SU-DHL-6 (cell line): Measurements from ENCODE around the gene SHISAL1.

Experiments
- CTCF ChIP-seq: fragments of 200-600 bp; sonication (generic); IDR thresholded peaks from one replicate; pipeline ENCODE4 v1.5.1; 2017; ENCODE audit warnings: antibody characterized with exemption, mild to moderate bottlenecking, low read length, moderate library complexity; ENCODE audit not compliant: insufficient read depth, poor library complexity, severe bottlenecking
- EZH2phosphoT487 ChIP-seq: fragments of 200-600 bp; sonication (generic), shearing (Covaris generic); conservative IDR thresholded peaks from 2 replicates; pipeline ENCODE4 v1.6.1; 2018; ENCODE audit warnings: mild to moderate bottlenecking, antibody characterized with exemption, low read length, moderate library complexity, mixed read lengths

GRCh38 chr22:44256556-44257485 lies 55.9 kb downstream of the SHISAL1 start:
- TF ChIP-seq CTCF, result no peak
- no peak for TF ChIP-seq EZH2phosphoT487
